K562 (cell line): ENCODE results near the gene TRAPPC13. TPM values are rescaled to one million over a fixed set of nuclear protein-coding genes. Genes with fewer than 3 reads are reported as not detected.

Experiments
- AFF1 ChIP-seq, 2 experiments: fragments of 450-650 bp; IDR thresholded peaks; 2 replicates each; pipeline ENCODE4 v1.6.1; 2018; ENCODE audit warnings: mild to moderate bottlenecking in 2 of 2, low read depth in 1 of 2; ENCODE audit not compliant: partially characterized antibody in 2 of 2
- BCLAF1 ChIP-seq, 2 experiments: fragments of 450-650 bp in 1 of 2; IDR thresholded peaks; 2 replicates each; pipeline ENCODE4 v1.6.1; 2011 to 2017; ENCODE audit warnings: low read depth in 2 of 2, antibody characterized with exemption in 1 of 2, borderline replicate concordance in 1 of 2, low read length in 1 of 2, mild to moderate bottlenecking in 1 of 2, mixed read lengths in 1 of 2; ENCODE audit not compliant: control insufficient read depth in 1 of 2
- CBX5 ChIP-seq: IDR thresholded peaks from 2 replicates; pipeline ENCODE4 v1.6.1; 2014; ENCODE audit warnings: low read depth, borderline replicate concordance
- HMG20B ChIP-seq: fragments of 250-450 bp; sonication (Bioruptor Pico); IDR thresholded peaks from 2 replicates; pipeline ENCODE4 v1.5.0; 2021; ENCODE audit warnings: mild to moderate bottlenecking
- KDM2B ChIP-seq: fragments of 250-450 bp; sonication (Bioruptor Pico); IDR thresholded peaks from 2 replicates; pipeline ENCODE4 v1.8.0; 2021; ENCODE audit warnings: mild to moderate bottlenecking, moderate library complexity
- MAX ChIP-seq: sonication (generic); formaldehyde crosslinking; IDR thresholded peaks from 2 replicates; pipeline ENCODE4 v1.9.0; 2022; ENCODE audit warnings: mild to moderate bottlenecking, missing genetic modification reagents
- MBD1 ChIP-seq: fragments of 250-450 bp; sonication (Bioruptor Pico); IDR thresholded peaks from 2 replicates; pipeline ENCODE4 v1.8.0; 2022; ENCODE audit warnings: inconsistent platforms
- MCM2 ChIP-seq: fragments of 450-650 bp; IDR thresholded peaks from 2 replicates; pipeline ENCODE4 v1.6.1; 2017; ENCODE audit warnings: low read depth, mild to moderate bottlenecking
- MXD1 ChIP-seq: fragments of 250-450 bp; sonication (Bioruptor Pico); IDR thresholded peaks from 2 replicates; pipeline ENCODE4 v1.8.0; 2021; ENCODE audit warnings: borderline replicate concordance, mild to moderate bottlenecking, moderate library complexity; ENCODE audit not compliant: poor library complexity, severe bottlenecking
- PKNOX1 ChIP-seq: fragments of 450-650 bp; IDR thresholded peaks from 2 replicates; pipeline ENCODE4 v1.6.1; 2016
- SUPT5H ChIP-seq: fragments of 450-650 bp; IDR thresholded peaks from 2 replicates; pipeline ENCODE4 v1.6.1; 2016
- ZNF263 ChIP-seq: sonication (generic); formaldehyde crosslinking; IDR thresholded peaks from 2 replicates; pipeline ENCODE4 v1.8.0; 2022; ENCODE audit warnings: mild to moderate bottlenecking, missing genetic modification reagents, borderline replicate concordance
- ZNF696 ChIP-seq: fragments of 250-450 bp; sonication (Bioruptor Pico); conservative IDR thresholded peaks from 2 replicates; pipeline ENCODE4 v1.4.0; 2020; ENCODE audit warnings: mild to moderate bottlenecking, moderate library complexity
- polyA plus RNA-seq, 8 experiments: library from polyadenylated mRNA; depleted of rRNA in 4 of 8; stranded (reverse) in 5 of 8; unstranded in 3 of 8; fragments of >200 nt; fragmentation: Nextera tagmentation in 2 of 8; fragmentation: Illumina TruSeq in 1 of 8; extraction: Ambion mirVana in 2 of 8; extraction: Trizol in 1 of 8; gene quantifications; 2 replicates each; pipeline versions ENCODE4 v1.2.1 to v1.2.3, GENCODE V29; 2011 to 2014; ENCODE audit warnings: inconsistent platforms in 1 of 8, missing spikeins in 1 of 8
- total RNA-seq, 7 experiments: library from RNA; depleted of rRNA in 6 of 7; stranded (reverse); fragments of >200 nt in 6 of 7; fragmentation: Illumina TruSeq in 2 of 7; extraction: Trizol in 2 of 7; gene quantifications; 2 replicates each; pipeline versions ENCODE4 v1.2.1 to v1.2.3, GENCODE V29; 2011 to 2021; ENCODE audit warnings: low replicate concordance in 1 of 7

Gene TRAPPC13
- total and polyA plus RNA-seq, 9 of the 15 experiments (the other 6 are each of a cell fraction or from before 2014, with no cell fraction given), result 16.2 to 43.8 (median 24.0) TPM

GRCh38 chr5:65624025-65624570 is 729 bp upstream of the TRAPPC13 start, which contains the start of gene TRIM23 (continued):
- TF ChIP-seq MBD1 (no peak), MXD1 (CRISPR knock-in tag) (no peak), ZNF696 (CRISPR knock-in tag) (no peak), ZNF263 (CRISPR knock-in tag) (no peak), CBX5 (no peak), MAX (CRISPR knock-in tag) (no peak), KDM2B (CRISPR knock-in tag) (no peak), HMG20B (CRISPR knock-in tag) (no peak), BCLAF1 (IDR thresholded peaks at IDR 0.05; ENCODE audit: borderline replicate concordance in 1 of 2, control insufficient read depth in 1 of 2, low read depth in 2 of 2, low read length in 1 of 2) (no peak), AFF1 (IDR thresholded peaks at IDR 0.05; ENCODE audit: low read depth in 1 of 2, partially characterized antibody in 2 of 2) (no peak), PKNOX1 (no peak), MCM2 (no peak), SUPT5H (peak; percentile 73; the same call in 1 of the 2 replicates)
